Esophagus squamous epithelium (tissue), 4 donors: Measurements from ENCODE around the gene TMTC2.

Experiments used
- POLR2A ChIP-seq, 4 donors: fragments of 450-650 bp; IDR thresholded peaks; one replicate each; pipeline ENCODE4 v1.6.1; 2017; ENCODE audit warnings: antibody characterized with exemption in 4 of 4, mild to moderate bottlenecking in 4 of 4, moderate library complexity in 3 of 4
- TF ChIP-seq, protein P1 (sequence below), 6 experiments: fragments of 450-650 bp in 4 of 6; fragments of 200-600 bp in 2 of 6; sonication (generic) in 2 of 6; IDR thresholded peaks; one replicate each; pipeline ENCODE4 v1.5.1; 2016 to 2019; ENCODE audit warnings: antibody characterized with exemption in 6 of 6, mild to moderate bottlenecking in 4 of 6, moderate library complexity in 4 of 6

- TF ChIP-seq, protein P1, sequence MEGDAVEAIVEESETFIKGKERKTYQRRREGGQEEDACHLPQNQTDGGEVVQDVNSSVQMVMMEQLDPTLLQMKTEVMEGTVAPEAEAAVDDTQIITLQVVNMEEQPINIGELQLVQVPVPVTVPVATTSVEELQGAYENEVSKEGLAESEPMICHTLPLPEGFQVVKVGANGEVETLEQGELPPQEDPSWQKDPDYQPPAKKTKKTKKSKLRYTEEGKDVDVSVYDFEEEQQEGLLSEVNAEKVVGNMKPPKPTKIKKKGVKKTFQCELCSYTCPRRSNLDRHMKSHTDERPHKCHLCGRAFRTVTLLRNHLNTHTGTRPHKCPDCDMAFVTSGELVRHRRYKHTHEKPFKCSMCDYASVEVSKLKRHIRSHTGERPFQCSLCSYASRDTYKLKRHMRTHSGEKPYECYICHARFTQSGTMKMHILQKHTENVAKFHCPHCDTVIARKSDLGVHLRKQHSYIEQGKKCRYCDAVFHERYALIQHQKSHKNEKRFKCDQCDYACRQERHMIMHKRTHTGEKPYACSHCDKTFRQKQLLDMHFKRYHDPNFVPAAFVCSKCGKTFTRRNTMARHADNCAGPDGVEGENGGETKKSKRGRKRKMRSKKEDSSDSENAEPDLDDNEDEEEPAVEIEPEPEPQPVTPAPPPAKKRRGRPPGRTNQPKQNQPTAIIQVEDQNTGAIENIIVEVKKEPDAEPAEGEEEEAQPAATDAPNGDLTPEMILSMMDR (IDR thresholded peaks at IDR 0.05) = no peak
- TF ChIP-seq POLR2A (IDR thresholded peaks at IDR 0.05) = no peak
Measured at GRCh38 chr12:82923935-82924334, 237.2 kb downstream of the TMTC2 start.
